K562 (cell line): Measurements from ENCODE around the gene TMEM131L. TPM values are rescaled to one million over a fixed set of nuclear protein-coding genes. Genes with fewer than 3 reads are reported as not detected.

ENCODE experiments used
- GATA2 ChIP-seq: sonication (generic); formaldehyde crosslinking; IDR thresholded peaks from 2 replicates; pipeline ENCODE4 v1.4.0; 2020; ENCODE audit warnings: mild to moderate bottlenecking, missing genetic modification reagents
- HMBOX1 ChIP-seq: sonication (generic); IDR thresholded peaks from 2 replicates; pipeline ENCODE4 v1.6.1; 2016
- JUND ChIP-seq, 2 experiments: IDR thresholded peaks; 2 replicates in 1 of 2; 3 replicates in 1 of 2; pipeline ENCODE4 v1.6.1; 2011; ENCODE audit warnings: borderline replicate concordance in 2 of 2, low read depth in 2 of 2, low read length in 2 of 2, improper control_type of control experiment in 1 of 2, missing biosample characterization in 1 of 2, missing genetic modification characterization in 1 of 2, missing genetic modification reagents in 1 of 2
- POLR3G ChIP-seq: IDR thresholded peaks from 2 replicates; pipeline ENCODE4 v1.6.1; 2011; ENCODE audit not compliant: insufficient read length, insufficient replicate concordance; ENCODE audit errors: extremely low read depth
- RAD51 ChIP-seq: fragments of 450-650 bp; IDR thresholded peaks from 2 replicates; pipeline ENCODE4 v1.7.1; 2016; ENCODE audit warnings: low read depth, mild to moderate bottlenecking, borderline replicate concordance
- SIRT6 ChIP-seq: IDR thresholded peaks from one replicate; pipeline ENCODE4 v1.6.1; 2012; ENCODE audit warnings: low read depth, mild to moderate bottlenecking, control low read depth, inconsistent platforms, low read length, moderate library complexity
- ZNF277 ChIP-seq: fragments of 250-450 bp; sonication (Bioruptor Pico); IDR thresholded peaks from 2 replicates; pipeline ENCODE4 v1.8.0; 2022; ENCODE audit warnings: inconsistent platforms, mild to moderate bottlenecking, moderate library complexity, borderline replicate concordance
- ZNF395 ChIP-seq: fragments of 200-800 bp; sonication (Bioruptor generic); IDR thresholded peaks from 2 replicates; pipeline ENCODE4 v1.6.1; 2017; ENCODE audit warnings: missing genetic modification characterization, missing compliant biosample characterization
- ZNF583 ChIP-seq: fragments of 250-450 bp; sonication (Bioruptor Pico); IDR thresholded peaks from 2 replicates; pipeline ENCODE4 v1.4.0; 2020
- polyA plus RNA-seq, 8 experiments: library from polyadenylated mRNA; depleted of rRNA in 4 of 8; stranded (reverse) in 5 of 8; unstranded in 3 of 8; fragments of >200 nt; fragmentation: Nextera tagmentation in 2 of 8; fragmentation: Illumina TruSeq in 1 of 8; extraction: Ambion mirVana in 2 of 8; extraction: Trizol in 1 of 8; gene quantifications; 2 replicates each; pipeline versions ENCODE4 v1.2.1 to v1.2.3, GENCODE V29; 2011 to 2014; ENCODE audit warnings: inconsistent platforms in 1 of 8, missing spikeins in 1 of 8
- total RNA-seq, 7 experiments: library from RNA; depleted of rRNA in 6 of 7; stranded (reverse); fragments of >200 nt in 6 of 7; fragmentation: Illumina TruSeq in 2 of 7; extraction: Trizol in 2 of 7; gene quantifications; 2 replicates each; pipeline versions ENCODE4 v1.2.1 to v1.2.3, GENCODE V29; 2011 to 2021; ENCODE audit warnings: low replicate concordance in 1 of 7
- TF ChIP-seq, protein P1 (sequence below): fragments of 200-800 bp; sonication (Bioruptor generic); IDR thresholded peaks from 2 replicates; pipeline ENCODE4 v1.6.1; 2016; ENCODE audit warnings: missing genetic modification characterization, missing compliant biosample characterization

The TMEM131L gene
- total and polyA plus RNA-seq, 9 of the 15 experiments (the other 6 are each of a cell fraction or from before 2014, with no cell fraction given), result 1.2 to 20.8 (median 12.9) TPM

- TF ChIP-seq, protein P1, sequence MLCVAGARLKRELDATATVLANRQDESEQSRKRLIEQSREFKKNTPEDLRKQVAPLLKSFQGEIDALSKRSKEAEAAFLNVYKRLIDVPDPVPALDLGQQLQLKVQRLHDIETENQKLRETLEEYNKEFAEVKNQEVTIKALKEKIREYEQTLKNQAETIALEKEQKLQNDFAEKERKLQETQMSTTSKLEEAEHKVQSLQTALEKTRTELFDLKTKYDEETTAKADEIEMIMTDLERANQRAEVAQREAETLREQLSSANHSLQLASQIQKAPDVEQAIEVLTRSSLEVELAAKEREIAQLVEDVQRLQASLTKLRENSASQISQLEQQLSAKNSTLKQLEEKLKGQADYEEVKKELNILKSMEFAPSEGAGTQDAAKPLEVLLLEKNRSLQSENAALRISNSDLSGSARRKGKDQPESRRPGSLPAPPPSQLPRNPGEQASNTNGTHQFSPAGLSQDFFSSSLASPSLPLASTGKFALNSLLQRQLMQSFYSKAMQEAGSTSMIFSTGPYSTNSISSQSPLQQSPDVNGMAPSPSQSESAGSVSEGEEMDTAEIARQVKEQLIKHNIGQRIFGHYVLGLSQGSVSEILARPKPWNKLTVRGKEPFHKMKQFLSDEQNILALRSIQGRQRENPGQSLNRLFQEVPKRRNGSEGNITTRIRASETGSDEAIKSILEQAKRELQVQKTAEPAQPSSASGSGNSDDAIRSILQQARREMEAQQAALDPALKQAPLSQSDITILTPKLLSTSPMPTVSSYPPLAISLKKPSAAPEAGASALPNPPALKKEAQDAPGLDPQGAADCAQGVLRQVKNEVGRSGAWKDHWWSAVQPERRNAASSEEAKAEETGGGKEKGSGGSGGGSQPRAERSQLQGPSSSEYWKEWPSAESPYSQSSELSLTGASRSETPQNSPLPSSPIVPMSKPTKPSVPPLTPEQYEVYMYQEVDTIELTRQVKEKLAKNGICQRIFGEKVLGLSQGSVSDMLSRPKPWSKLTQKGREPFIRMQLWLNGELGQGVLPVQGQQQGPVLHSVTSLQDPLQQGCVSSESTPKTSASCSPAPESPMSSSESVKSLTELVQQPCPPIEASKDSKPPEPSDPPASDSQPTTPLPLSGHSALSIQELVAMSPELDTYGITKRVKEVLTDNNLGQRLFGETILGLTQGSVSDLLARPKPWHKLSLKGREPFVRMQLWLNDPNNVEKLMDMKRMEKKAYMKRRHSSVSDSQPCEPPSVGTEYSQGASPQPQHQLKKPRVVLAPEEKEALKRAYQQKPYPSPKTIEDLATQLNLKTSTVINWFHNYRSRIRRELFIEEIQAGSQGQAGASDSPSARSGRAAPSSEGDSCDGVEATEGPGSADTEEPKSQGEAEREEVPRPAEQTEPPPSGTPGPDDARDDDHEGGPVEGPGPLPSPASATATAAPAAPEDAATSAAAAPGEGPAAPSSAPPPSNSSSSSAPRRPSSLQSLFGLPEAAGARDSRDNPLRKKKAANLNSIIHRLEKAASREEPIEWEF (CRISPR knock-in tag), result no peak
- TF ChIP-seq ZNF583 (CRISPR knock-in tag), result no peak
- peak; percentile 25; the same call in 1 of the 2 replicates for TF ChIP-seq JUND (IDR thresholded peaks at IDR 0.05; ENCODE audit: borderline replicate concordance, low read depth, low read length)
- TF ChIP-seq JUND (tag; IDR thresholded peaks at IDR 0.05; ENCODE audit: borderline replicate concordance, low read depth, low read length), result peak; percentile 27; the same call in 1 of the 3 replicates
- TF ChIP-seq GATA2 (CRISPR knock-in tag), result peak; percentile 73; the same call in 1 of the 2 replicates
- no peak for TF ChIP-seq POLR3G
- TF ChIP-seq RAD51, result peak; percentile 48; the same call in 1 of the 2 replicates
- no peak for TF ChIP-seq HMBOX1
- no peak for TF ChIP-seq ZNF277 (CRISPR knock-in tag)
- no peak for TF ChIP-seq SIRT6
- TF ChIP-seq ZNF395, result no peak; the same call in 1 of the 2 replicates
These were observed 62.7 kb downstream of the TMEM131L start (continued) for GRCh38 chr4:153528705-153529485.
